Neural progenitor cell (in vitro differentiated cells): ENCODE measurements around the gene GPR156.

Experiments used
- CTCF ChIP-seq: fragments of 200-600 bp; sonication (generic); IDR thresholded peaks from 2 replicates; pipeline ENCODE4 v1.5.1; 2017; ENCODE audit warnings: antibody characterized with exemption, mild to moderate bottlenecking
- EZH2 ChIP-seq: fragments of 200-600 bp; sonication (generic); IDR thresholded peaks from 2 replicates; pipeline ENCODE4 v1.6.1; 2017; ENCODE audit warnings: antibody characterized with exemption, mild to moderate bottlenecking, moderate library complexity
- EZH2phosphoT487 ChIP-seq: fragments of 200-600 bp; sonication (generic); IDR thresholded peaks from 2 replicates; pipeline ENCODE4 v1.6.1; 2017; ENCODE audit warnings: antibody characterized with exemption

GRCh38 chr3:120306519-120307455 is 21.8 kb upstream of the GPR156 start:
- TF ChIP-seq CTCF (no peak), EZH2phosphoT487 (no peak), EZH2 (no peak)
